ENCODE data around the gene WASF2.
"Not testable (repeated sequence)": the region's sequence is repeated elsewhere in the genome, so short reads cannot be mapped to it uniquely, and the experiment has no call there.

WASF2 gene

GRCh38 chr1:27418326-27419185 is 71.4 kb downstream of the WASF2 start:
- DNase-seq (ENCODE audit: low read depth), result peak; percentile 44

- no peak for DNase-seq (ENCODE audit: low read depth)
Observed at GRCh38 chr1:27417713-27418112, 72.3 kb downstream of the WASF2 start.

GRCh38 chr1:27416387-27417111 is 73.4 kb downstream of the WASF2 start:
- DNase-seq (ENCODE audit: low read depth), result peak; percentile 53

GRCh38 chr1:27414091-27414490 is 75.9 kb downstream of the WASF2 start:
- no peak for DNase-seq (ENCODE audit: low read depth)

GRCh38 chr1:27413004-27413403 is 77.0 kb downstream of the WASF2 start:
- no peak for DNase-seq (ENCODE audit: low read depth)

GRCh38 chr1:27412502-27412901 is 77.5 kb downstream of the WASF2 start:
- DNase-seq (ENCODE audit: low read depth), result no peak

GRCh38 chr1:27410709-27411108 is 79.3 kb downstream of the WASF2 start:
- DNase-seq (ENCODE audit: low read depth), result no peak

- DNase-seq (ENCODE audit: low read depth), result no peak
Observed at GRCh38 chr1:27409669-27410068, 80.3 kb downstream of the WASF2 start.

GRCh38 chr1:27408151-27408550 is 81.8 kb downstream of the WASF2 start:
- DNase-seq (ENCODE audit: low read depth), result no peak

- DNase-seq (ENCODE audit: low read depth), result not testable (repeated sequence)
Observed at GRCh38 chr1:27406791-27407190, 83.2 kb downstream of the WASF2 start.

GRCh38 chr1:27406362-27406680 is 83.6 kb downstream of the WASF2 start:
- no peak for DNase-seq (ENCODE audit: low read depth)

- not testable (repeated sequence) for DNase-seq (ENCODE audit: low read depth)
Observed at GRCh38 chr1:27405598-27406361, 84.2 kb downstream of the WASF2 start.

GRCh38 chr1:27405074-27405473 is 84.9 kb downstream of the WASF2 start:
- DNase-seq (ENCODE audit: low read depth), result no peak

- DNase-seq (ENCODE audit: low read depth), result no peak
Observed at GRCh38 chr1:27403931-27404330, 86.0 kb downstream of the WASF2 start.

GRCh38 chr1:27403065-27403726 is 86.8 kb downstream of the WASF2 start:
- peak; percentile 18 for DNase-seq (ENCODE audit: low read depth)

GRCh38 chr1:27402349-27402754 is 87.6 kb downstream of the WASF2 start:
- no peak for DNase-seq (ENCODE audit: low read depth)

GRCh38 chr1:27400963-27401341 is 89.0 kb downstream of the WASF2 start:
- DNase-seq (ENCODE audit: low read depth), result no peak

- DNase-seq (ENCODE audit: low read depth), result no peak
Observed at GRCh38 chr1:27400082-27400962, 89.6 kb downstream of the WASF2 start.

- DNase-seq (ENCODE audit: low read depth), result no peak
Observed at GRCh38 chr1:27399251-27400025, 90.5 kb downstream of the WASF2 start.

GRCh38 chr1:27398405-27399149 is 91.4 kb downstream of the WASF2 start:
- no peak for DNase-seq (ENCODE audit: low read depth)
